22Rv1 (cell line): ENCODE measurements around the gene SULT1C3.

Experiments used
- ZFX ChIP-seq: fragments of 450-650 bp; IDR thresholded peaks from 2 replicates; pipeline ENCODE4 v1.6.1; 2017; ENCODE audit warnings: antibody characterized with exemption, borderline replicate concordance
- TF ChIP-seq, protein P1 (sequence below): fragments of 450-650 bp; IDR thresholded peaks from 2 replicates; pipeline ENCODE4 v1.5.1; 2017; ENCODE audit warnings: mild to moderate bottlenecking

DNA sequence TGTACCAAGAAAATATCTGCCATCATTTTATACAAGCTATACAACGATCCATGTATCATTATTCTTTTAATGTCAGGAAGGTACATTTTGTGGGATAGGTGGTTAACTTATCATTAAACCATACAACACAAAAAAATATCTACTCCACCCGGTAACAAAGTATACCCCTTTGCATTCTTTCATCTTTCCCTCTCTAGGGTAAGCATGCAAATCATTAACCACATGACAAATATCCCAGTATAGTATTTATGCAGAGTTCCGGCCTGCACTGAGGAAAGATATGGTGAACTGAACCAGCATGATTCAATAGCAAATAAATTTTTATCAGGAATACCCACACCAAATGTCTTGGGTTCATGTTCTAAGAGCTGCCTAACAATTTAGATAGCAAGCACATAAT lies 26.4 kb downstream of the SULT1C3 start:
- TF ChIP-seq, protein P1, sequence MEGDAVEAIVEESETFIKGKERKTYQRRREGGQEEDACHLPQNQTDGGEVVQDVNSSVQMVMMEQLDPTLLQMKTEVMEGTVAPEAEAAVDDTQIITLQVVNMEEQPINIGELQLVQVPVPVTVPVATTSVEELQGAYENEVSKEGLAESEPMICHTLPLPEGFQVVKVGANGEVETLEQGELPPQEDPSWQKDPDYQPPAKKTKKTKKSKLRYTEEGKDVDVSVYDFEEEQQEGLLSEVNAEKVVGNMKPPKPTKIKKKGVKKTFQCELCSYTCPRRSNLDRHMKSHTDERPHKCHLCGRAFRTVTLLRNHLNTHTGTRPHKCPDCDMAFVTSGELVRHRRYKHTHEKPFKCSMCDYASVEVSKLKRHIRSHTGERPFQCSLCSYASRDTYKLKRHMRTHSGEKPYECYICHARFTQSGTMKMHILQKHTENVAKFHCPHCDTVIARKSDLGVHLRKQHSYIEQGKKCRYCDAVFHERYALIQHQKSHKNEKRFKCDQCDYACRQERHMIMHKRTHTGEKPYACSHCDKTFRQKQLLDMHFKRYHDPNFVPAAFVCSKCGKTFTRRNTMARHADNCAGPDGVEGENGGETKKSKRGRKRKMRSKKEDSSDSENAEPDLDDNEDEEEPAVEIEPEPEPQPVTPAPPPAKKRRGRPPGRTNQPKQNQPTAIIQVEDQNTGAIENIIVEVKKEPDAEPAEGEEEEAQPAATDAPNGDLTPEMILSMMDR, result no peak
- TF ChIP-seq ZFX, result no peak
